T-helper 2 cell treated with Interferon-gamma antibody and Interleukin-4, amounts not matched to agents 5 μg/mL and 100 μg/mL, for 36 hours (primary cell): ENCODE measurements around the gene FOXD1.
"Not testable (repeated sequence)": the region's sequence is repeated elsewhere in the genome, so short reads cannot be mapped to it uniquely, and the experiment has no call there.

Source experiments
- DNase-seq: peaks from one replicate; pipeline ENCODE4 v3.0.0; 2021; ENCODE audit warnings: low spot score
- H3K27ac Mint-ChIP-seq: one replicate; pipeline ENCODE4 v1.8.0; 2021; ENCODE audit warnings: mild to moderate bottlenecking, mixed read lengths
- H3K27me3 Mint-ChIP-seq: one replicate; pipeline ENCODE4 v1.8.0; 2021; ENCODE audit warnings: low read depth, mixed read lengths
- H3K36me3 Mint-ChIP-seq: one replicate; pipeline ENCODE4 v1.8.0; 2021; ENCODE audit warnings: low read depth, mixed read lengths
- H3K4me1 Mint-ChIP-seq: one replicate; pipeline ENCODE4 v1.8.0; 2021; ENCODE audit warnings: low read depth, mixed read lengths
- H3K4me3 Mint-ChIP-seq: one replicate; pipeline ENCODE4 v1.8.0; 2022; ENCODE audit warnings: mild to moderate bottlenecking, moderate library complexity, mixed read lengths
- H3K9me3 Mint-ChIP-seq: one replicate; pipeline ENCODE4 v1.8.0; 2021; ENCODE audit warnings: mixed read lengths

FOXD1 gene

DNA sequence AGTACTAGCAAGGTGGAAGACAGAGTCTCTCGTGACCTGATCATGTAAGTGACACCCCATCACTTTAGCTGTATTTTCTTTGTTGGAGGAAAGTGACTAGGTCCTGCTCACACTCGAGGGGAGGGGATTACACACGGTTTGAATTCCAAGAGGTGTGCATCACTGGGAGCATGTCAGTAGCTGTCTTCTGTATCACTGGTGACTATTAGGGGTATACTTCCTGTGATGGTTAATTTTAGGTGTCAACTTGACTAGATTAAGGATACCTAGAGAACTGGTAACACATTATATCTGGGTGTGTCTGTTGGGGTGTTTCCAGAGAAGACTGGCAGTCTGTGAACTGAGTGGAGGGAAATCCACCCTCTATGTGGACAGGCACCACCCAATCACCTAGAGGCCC, 22.5 kb downstream of the FOXD1 start:
- no peak overlapping the region for H3K27ac Mint-ChIP-seq
- peaks cover 61% of the 10 kb centered on the region for H3K27me3 Mint-ChIP-seq
- no peaks in the 10 kb centered on the region for H3K36me3 Mint-ChIP-seq
- H3K4me1 Mint-ChIP-seq: no peaks in the 10 kb centered on the region
- DNase-seq: no peak
- H3K4me3 Mint-ChIP-seq: no peak overlapping the region
- H3K9me3 Mint-ChIP-seq: no peaks in the 10 kb centered on the region

DNA sequence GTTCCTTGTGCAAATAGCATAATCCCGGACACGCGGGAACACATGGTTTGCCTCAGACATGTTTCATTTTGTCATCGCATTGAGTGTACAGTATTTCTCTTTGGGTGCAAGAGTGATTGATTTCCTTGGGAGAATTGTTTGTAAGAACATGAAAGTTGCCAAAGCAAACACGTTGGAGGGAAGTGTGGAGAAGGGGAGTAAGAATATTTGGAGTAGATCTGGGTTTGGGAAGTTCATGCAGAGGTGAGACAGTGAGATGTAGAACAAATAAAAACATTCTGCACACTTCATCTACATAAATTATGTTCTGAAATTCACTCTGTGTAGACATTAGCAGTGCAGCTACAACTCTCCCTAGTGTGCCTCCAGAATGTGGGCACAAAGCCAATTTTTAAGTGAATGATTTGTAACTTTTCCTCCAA, 24.0 kb downstream of the FOXD1 start:
- no peaks in the 10 kb centered on the region for H3K4me1 Mint-ChIP-seq
- H3K27ac Mint-ChIP-seq: no peak overlapping the region
- H3K27me3 Mint-ChIP-seq: peaks cover 67% of the 10 kb centered on the region
- no peaks in the 10 kb centered on the region for H3K9me3 Mint-ChIP-seq
- H3K4me3 Mint-ChIP-seq: no peak overlapping the region
- DNase-seq: no peak
- peaks cover 2% of the 10 kb centered on the region for H3K36me3 Mint-ChIP-seq

GRCh38 chr5:73422164-73422563, 26.4 kb downstream of the FOXD1 start:
- Mint-ChIP-seq H3K36me3 (peaks cover 2% of the 10 kb centered on the region), H3K4me3 (no peak overlapping the region), H3K4me1 (no peaks in the 10 kb centered on the region), H3K27ac (no peak overlapping the region), H3K9me3 (no peaks in the 10 kb centered on the region), H3K27me3 (peaks cover 73% of the 10 kb centered on the region)
- DNase-seq: no peak

- H3K27ac Mint-ChIP-seq: no peak overlapping the region
Measured at GRCh38 chr5:73420666-73421065, 27.9 kb downstream of the FOXD1 start.

GRCh38 chr5:73419465-73420390, 28.8 kb downstream of the FOXD1 start:
- DNase-seq: no peak
- H3K4me3 Mint-ChIP-seq: no peak overlapping the region
- H3K27ac Mint-ChIP-seq: no peak overlapping the region
- no peaks in the 10 kb centered on the region for H3K4me1 Mint-ChIP-seq
- no peaks in the 10 kb centered on the region for H3K9me3 Mint-ChIP-seq
- peaks cover 2% of the 10 kb centered on the region for H3K36me3 Mint-ChIP-seq
- peaks cover 84% of the 10 kb centered on the region for H3K27me3 Mint-ChIP-seq

More at GRCh38 chr5:73420666-73421065, 27.9 kb downstream of the FOXD1 start:
- Mint-ChIP-seq H3K27me3 (peaks cover 77% of the 10 kb centered on the region), H3K4me1 (no peaks in the 10 kb centered on the region), H3K36me3 (peaks cover 2% of the 10 kb centered on the region), H3K4me3 (no peak overlapping the region), H3K9me3 (no peaks in the 10 kb centered on the region)
- no peak for DNase-seq

DNA sequence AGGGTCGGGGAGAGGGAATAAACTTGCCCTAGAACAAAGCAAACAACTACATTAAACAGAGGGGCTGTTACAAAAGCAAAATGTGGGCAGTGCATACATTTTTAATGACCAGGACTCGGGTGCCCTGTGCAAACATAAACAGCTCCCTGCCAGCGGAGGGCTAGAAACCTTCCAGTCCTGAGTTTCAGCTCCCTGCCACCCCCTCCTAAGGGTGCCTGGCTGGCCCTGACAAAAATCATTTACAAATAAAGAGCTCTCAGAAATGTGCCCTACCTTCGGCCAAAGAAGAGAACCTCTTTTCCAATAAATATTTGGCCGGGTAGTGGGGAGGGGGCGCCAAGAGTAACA, 29.5 kb downstream of the FOXD1 start:
- Mint-ChIP-seq H3K4me1 (no peaks in the 10 kb centered on the region), H3K27me3 (peaks cover 85% of the 10 kb centered on the region), H3K9me3 (no peaks in the 10 kb centered on the region), H3K4me3 (no peak overlapping the region), H3K27ac (no peak overlapping the region), H3K36me3 (peaks cover 2% of the 10 kb centered on the region)
- no peak for DNase-seq

- H3K27ac Mint-ChIP-seq: no peak overlapping the region
- no peak overlapping the region for H3K4me3 Mint-ChIP-seq
- H3K36me3 Mint-ChIP-seq: peaks cover 2% of the 10 kb centered on the region
- H3K9me3 Mint-ChIP-seq: no peaks in the 10 kb centered on the region
- H3K27me3 Mint-ChIP-seq: peaks cover 87% of the 10 kb centered on the region
- H3K4me1 Mint-ChIP-seq: no peaks in the 10 kb centered on the region
- no peak for DNase-seq
Measured at GRCh38 chr5:73418244-73418691, 30.3 kb downstream of the FOXD1 start.

- Mint-ChIP-seq H3K9me3 (no peaks in the 10 kb centered on the region), H3K4me3 (no peak overlapping the region), H3K36me3 (peaks cover 2% of the 10 kb centered on the region), H3K27me3 (peaks cover 90% of the 10 kb centered on the region), H3K4me1 (no peaks in the 10 kb centered on the region), H3K27ac (no peak overlapping the region)
- no peak for DNase-seq
Measured at GRCh38 chr5:73417303-73418034, 31.1 kb downstream of the FOXD1 start.

GRCh38 chr5:73415617-73416016, 33.0 kb downstream of the FOXD1 start:
- Mint-ChIP-seq H3K27ac (no peak overlapping the region), H3K4me3 (no peak overlapping the region), H3K4me1 (no peaks in the 10 kb centered on the region), H3K9me3 (no peaks in the 10 kb centered on the region), H3K27me3 (peaks cover 78% of the 10 kb centered on the region), H3K36me3 (peaks cover under 1% of the 10 kb centered on the region)
- no peak for DNase-seq

- DNase-seq: no peak
- Mint-ChIP-seq H3K36me3 (no peaks in the 10 kb centered on the region), H3K27me3 (peaks cover 76% of the 10 kb centered on the region), H3K4me3 (no peak overlapping the region), H3K9me3 (no peaks in the 10 kb centered on the region), H3K27ac (no peak overlapping the region), H3K4me1 (no peaks in the 10 kb centered on the region)
Measured at GRCh38 chr5:73415171-73415570, 33.4 kb downstream of the FOXD1 start.

GRCh38 chr5:73412597-73412988, 36.0 kb downstream of the FOXD1 start:
- H3K27me3 Mint-ChIP-seq: peaks cover 54% of the 10 kb centered on the region

GRCh38 chr5:73411936-73412596, 36.5 kb downstream of the FOXD1 start:
- no peaks in the 10 kb centered on the region for H3K9me3 Mint-ChIP-seq
- no peak for DNase-seq
- no peaks in the 10 kb centered on the region for H3K4me1 Mint-ChIP-seq
- H3K27me3 Mint-ChIP-seq: peaks cover 50% of the 10 kb centered on the region
- no peak overlapping the region for H3K4me3 Mint-ChIP-seq
- no peak overlapping the region for H3K27ac Mint-ChIP-seq
- H3K36me3 Mint-ChIP-seq: no peaks in the 10 kb centered on the region

More at GRCh38 chr5:73412597-73412988, 36.0 kb downstream of the FOXD1 start:
- Mint-ChIP-seq H3K27ac (no peak overlapping the region), H3K36me3 (no peaks in the 10 kb centered on the region), H3K4me1 (no peaks in the 10 kb centered on the region), H3K9me3 (no peaks in the 10 kb centered on the region), H3K4me3 (no peak overlapping the region)
- no peak for DNase-seq

DNA sequence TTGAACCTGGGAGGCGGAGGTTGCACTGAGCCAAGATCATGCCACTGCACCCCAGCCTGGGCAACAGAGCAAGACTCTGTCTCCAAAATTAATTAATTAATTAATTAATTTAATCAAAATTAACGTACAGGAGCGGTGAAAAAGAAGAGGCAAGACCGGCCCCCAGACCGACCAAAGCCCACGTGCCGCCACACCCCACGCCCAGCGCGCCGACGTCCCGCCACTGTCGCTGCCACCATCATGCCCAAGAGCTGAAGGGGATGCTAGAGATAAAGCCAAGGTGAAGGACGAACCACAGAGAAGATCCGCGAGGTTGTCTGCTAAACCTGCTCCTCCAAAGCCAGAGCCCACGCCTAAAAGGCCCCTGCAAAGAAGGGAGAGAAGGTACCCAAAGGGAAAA, 38.6 kb downstream of the FOXD1 start:
- not testable (repeated sequence) for H3K36me3 Mint-ChIP-seq, DNase-seq, H3K27ac Mint-ChIP-seq, H3K4me3 Mint-ChIP-seq, H3K4me1 Mint-ChIP-seq, H3K9me3 Mint-ChIP-seq
- peaks cover 46% of the 10 kb centered on the region for H3K27me3 Mint-ChIP-seq

DNA sequence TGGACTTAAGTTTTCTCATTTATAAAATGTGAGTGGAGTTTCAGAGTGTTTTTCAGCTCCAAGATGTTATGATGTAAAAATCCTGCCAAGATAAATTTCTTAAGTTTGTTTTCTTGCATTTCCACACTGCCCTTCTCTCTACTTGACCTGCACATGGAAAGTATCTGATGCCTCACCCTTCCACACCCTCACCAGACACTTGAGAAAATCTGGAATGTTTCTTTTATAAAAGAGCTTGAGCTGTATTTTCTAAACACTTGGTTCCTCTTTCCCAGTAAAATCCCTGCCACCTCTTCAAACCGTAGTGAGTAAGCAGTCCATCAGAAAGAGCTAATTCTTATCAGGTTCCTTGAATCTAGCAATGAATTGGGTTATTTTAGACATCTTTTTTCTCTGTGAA, 42.9 kb downstream of the FOXD1 start:
- H3K4me1 Mint-ChIP-seq: no peaks in the 10 kb centered on the region
- no peaks in the 10 kb centered on the region for H3K36me3 Mint-ChIP-seq
- no peak overlapping the region for H3K4me3 Mint-ChIP-seq
- peaks cover 26% of the 10 kb centered on the region for H3K27me3 Mint-ChIP-seq
- no peak for DNase-seq
- H3K9me3 Mint-ChIP-seq: no peaks in the 10 kb centered on the region
- no peak overlapping the region for H3K27ac Mint-ChIP-seq
